HG02798 (cell line): ENCODE measurements around the gene AFAP1L2.

ENCODE experiments used
- ATAC-seq: cut with Tn5 transposase; IDR thresholded peaks from one replicate; pipeline ENCODE4 v1.9.1; 2021; ENCODE audit warnings: mild to moderate bottlenecking; ENCODE audit not compliant: unreplicated experiment, poor library complexity

AFAP1L2 gene

DNA sequence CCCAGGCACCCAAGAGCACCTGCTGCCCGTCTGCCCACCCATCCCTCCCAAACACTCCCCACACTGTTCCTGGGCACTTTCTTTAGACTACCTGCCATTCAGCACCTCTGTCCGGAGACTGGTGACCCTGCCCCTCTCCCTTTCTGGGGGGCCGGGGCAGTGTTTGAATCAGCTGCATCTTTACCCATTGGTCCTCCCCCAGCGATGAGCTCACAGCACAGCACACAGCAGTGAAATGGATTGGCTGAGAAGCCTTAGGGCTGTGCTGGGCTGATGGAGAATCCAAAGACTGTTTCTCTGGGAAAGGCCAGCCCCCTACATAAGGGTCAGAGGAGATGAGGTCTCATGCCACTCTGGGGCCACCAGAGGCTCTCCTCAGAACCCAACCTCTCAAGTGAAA is 125.0 kb downstream of the AFAP1L2 start:
- ATAC-seq = no peak

GRCh38 chr10:114278884-114279191 is 125.5 kb downstream of the AFAP1L2 start:
- no peak for ATAC-seq

GRCh38 chr10:114278140-114278883 is 126.0 kb downstream of the AFAP1L2 start:
- ATAC-seq = no peak

- no peak for ATAC-seq
These were observed 127.6 kb downstream of the AFAP1L2 start for GRCh38 chr10:114276671-114277070.

DNA sequence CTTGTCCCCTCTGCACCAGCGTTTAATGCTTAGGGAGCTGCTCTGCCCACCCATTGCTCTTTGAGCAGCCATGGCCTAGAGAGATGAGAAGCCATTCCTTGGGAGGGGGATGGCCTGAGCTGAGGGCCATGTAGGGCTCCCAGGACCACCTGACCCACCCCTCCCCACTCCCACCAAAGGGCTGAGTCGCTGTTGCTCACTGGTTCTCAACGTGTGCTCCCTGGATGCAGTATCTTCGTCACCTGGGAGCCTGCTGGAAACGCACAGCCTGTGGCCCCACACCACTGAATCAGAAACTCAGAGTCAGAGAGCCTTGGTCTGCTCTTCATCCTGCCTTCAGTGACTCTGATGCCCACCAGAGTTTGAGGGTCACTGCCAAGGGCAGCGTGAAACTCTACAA is 128.2 kb downstream of the AFAP1L2 start:
- ATAC-seq = no peak

DNA sequence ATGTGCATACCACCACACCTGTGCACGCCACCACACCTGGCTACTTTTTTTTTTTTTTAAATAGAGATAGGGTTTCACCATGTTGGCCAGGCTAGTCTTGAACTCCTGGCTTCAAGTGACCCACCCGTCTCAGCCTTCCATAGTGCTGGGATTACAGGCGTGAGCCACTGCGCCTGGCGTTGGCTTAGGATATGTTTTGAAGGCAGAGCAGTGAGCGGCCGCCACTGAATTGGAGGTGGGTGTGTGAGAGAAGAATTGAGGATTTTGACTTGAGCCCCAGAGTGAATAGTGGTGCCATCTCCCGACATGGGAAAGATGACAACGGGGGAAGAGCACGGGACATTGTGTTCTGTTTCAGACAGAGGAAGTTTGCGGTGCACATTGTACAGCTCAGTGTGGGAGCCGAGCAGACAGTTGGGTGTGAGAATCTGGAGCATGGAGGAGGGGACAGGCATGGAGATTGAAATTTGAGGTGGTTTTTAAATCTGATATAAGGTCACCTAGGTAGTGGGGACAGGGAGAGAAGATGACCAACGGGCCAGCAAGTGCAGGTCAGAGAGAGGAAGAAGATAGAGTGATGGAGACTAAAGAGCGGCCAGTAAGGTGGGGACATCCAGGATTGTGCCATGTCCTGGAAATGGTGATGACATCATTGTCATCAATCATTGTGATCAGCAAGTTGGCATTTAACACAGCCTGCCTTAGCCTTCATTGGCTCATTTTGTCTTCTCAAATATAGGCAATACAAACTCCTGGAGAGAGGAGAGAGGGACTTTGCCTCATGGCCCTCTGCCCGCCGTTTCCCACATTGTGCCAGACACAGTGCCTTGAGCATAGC is 129.5 kb downstream of the AFAP1L2 start:
- ATAC-seq = no peak

GRCh38 chr10:114273910-114274309 is 130.4 kb downstream of the AFAP1L2 start:
- ATAC-seq = no peak

DNA sequence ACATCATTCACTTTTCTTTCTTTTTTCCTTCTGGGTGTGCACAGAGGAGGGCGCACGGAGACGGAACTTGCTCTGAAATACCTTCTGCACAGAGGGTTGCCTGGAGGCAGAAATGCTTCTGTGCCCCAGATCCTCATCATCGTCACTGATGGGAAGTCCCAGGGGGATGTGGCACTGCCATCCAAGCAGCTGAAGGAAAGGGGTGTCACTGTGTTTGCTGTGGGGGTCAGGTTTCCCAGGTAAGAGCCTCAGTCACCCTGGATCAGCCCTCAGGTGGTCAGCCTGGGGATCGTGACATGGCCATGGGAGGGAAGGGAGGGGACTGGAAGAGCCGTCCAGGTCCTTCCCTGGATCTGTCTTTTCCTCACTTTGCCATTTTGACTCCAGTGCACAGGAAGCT is 131.6 kb downstream of the AFAP1L2 start:
- no peak for ATAC-seq

GRCh38 chr10:114271779-114272167 is 132.5 kb downstream of the AFAP1L2 start:
- no peak for ATAC-seq

- ATAC-seq = no peak
These were observed 133.1 kb downstream of the AFAP1L2 start for GRCh38 chr10:114271075-114271778.

DNA sequence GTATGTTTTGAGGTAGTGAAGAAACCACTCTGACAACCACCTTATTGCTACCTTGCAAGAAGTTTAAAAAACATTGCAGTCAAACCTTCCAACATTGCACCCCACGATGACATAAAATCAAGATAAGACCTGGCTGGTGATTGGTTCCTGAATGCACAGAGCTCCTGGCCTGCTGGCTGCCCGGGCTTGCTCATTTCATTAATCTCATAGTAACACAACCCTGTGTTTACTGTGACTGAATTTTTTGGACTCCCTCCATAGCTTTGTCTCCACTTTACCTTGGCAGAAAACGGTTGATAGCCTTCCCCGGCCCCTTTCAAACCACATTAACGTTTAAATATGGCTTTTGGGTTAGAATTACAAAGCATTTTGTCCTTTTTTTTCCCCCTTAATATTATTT is 137.8 kb downstream of the AFAP1L2 start:
- ATAC-seq = no peak

DNA sequence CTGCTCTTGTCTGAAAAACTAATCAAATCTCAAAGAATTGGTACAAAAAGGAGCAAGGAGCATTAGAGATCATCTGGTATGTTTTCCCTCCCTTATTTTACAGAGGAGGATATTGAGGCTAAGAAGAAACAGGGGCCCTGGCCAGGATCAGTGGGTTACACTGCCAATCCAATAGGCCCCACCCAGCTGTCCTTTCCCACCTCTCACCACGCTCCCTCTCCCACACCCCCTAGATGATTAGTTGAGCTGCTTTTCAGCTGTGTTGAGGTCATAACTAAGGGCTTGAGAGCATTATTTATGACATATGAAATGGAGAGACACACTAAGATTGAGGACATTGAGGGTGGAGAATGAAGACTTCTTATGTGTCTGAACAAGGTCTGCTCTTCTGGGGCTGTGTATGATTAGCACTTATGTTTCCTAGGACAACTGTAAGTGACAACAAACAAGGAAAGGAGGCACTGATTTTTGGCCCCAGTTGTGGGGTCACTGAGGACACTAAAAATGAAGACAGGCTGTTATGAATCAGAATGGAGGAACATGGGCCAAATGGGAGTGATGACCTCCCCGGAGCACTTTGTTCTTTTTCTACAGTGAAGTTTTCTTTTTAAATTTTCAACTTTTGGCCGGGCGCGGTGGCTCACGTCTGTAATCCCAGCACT is 138.8 kb downstream of the AFAP1L2 start:
- no peak for ATAC-seq

DNA sequence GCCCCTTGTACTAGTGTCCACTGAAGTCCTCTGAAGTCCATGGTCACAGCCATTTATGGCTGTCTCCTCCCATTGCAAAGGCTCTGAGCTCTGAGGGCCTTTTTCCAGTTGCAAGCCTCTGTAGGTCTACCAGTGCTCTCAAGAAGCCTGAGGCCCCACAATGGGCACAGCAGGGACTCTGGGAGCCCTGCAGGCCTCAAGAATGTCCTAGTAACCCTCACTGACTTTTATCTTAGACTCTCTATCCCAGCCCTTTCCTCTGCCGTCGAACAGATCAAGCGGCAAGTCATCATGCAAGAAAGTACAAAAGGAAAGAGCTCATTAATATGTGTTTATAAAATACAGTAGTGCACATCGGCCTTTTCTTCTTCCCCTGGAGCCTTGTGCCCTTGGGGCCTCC is 141.8 kb downstream of the AFAP1L2 start:
- ATAC-seq = no peak

DNA sequence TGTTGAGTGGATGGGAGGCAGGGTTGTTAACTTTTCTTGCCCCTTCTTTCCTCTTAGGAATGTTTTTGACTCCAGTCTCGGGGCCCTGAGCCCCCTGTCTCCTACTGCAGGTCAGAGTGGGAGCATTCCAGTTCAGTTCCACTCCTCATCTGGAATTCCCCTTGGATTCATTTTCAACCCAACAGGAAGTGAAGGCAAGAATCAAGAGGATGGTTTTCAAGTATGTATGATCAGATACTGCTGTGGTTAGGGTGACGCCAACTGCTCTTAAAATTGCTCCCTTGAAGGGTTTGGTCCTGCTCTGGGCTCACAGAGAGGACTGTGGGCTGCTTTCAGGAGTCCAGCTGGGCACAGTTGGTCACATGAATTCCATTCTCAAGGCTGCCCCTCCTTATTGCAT is 143.2 kb downstream of the AFAP1L2 start:
- ATAC-seq = peak; percentile 75

- no peak for ATAC-seq
These were observed 143.9 kb downstream of the AFAP1L2 start for GRCh38 chr10:114260366-114260765.

GRCh38 chr10:114259824-114260223 is 144.5 kb downstream of the AFAP1L2 start:
- no peak for ATAC-seq

DNA sequence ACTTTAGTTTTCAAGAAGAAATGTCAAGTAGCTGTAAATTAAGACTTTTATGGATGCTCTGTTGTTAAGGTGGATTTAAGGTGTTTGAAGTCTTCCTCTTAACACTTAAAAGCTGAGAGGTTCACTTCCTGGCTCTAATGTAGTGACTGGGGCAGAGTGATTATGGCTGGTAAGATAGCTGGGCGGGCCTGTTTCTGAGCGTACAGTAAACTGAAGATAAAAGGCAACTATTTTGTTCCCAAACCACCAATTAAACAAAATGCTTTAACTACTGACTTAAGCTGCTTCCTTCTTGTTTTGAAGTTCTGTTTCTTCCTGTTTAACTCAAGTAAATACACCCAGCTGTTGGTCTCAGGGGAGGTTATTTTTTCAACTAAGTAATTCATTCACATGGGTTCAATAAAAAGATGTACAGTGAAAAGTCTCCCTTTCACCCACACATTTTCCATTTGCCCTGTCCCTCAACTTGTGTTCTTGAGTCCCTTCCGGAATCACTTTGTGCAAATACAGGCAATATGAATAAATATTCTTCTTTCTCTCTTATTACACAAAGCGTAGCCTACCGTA is 145.9 kb downstream of the AFAP1L2 start:
- ATAC-seq = no peak

DNA sequence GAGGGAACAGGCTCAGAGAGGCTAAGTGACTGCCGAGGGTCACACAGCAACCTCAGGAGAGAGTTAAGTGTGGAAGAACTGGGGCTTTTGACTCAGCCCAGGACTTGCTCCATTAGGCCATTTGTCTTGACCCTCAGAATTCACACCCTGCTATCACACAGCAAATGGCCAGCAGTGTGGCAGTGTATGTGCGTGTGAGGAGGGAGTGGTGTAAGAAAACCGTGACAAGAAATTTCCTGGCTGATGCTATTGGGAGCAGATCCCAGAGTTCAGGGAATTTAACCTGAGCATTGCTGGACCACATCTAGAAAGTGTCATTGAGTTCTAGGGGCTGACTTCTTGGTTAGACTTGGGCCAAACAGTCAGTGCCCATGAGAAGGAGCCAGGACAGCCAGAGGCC is 146.8 kb downstream of the AFAP1L2 start:
- ATAC-seq = no peak

- ATAC-seq = no peak
These were observed 147.5 kb downstream of the AFAP1L2 start for GRCh38 chr10:114256822-114257221.

- no peak for ATAC-seq
These were observed 148.1 kb downstream of the AFAP1L2 start for GRCh38 chr10:114256008-114256765.
